WTC11 (cell line): ENCODE results near the gene SKOR2.

Experiments used
- ESRRA ChIP-seq: sonication (generic); formaldehyde crosslinking; IDR thresholded peaks from 2 replicates; pipeline ENCODE4 v1.8.1; 2022; ENCODE audit warnings: mild to moderate bottlenecking, missing genetic modification reagents, borderline replicate concordance
- JUN ChIP-seq: sonication (generic); formaldehyde crosslinking; IDR thresholded peaks from 2 replicates; pipeline ENCODE4 v1.8.0; 2023; ENCODE audit warnings: mild to moderate bottlenecking, missing genetic modification reagents
- TEAD4 ChIP-seq: sonication (generic); formaldehyde crosslinking; IDR thresholded peaks from 2 replicates; pipeline ENCODE4 v1.8.0; 2022; ENCODE audit warnings: mild to moderate bottlenecking, missing genetic modification reagents
- TP53 ChIP-seq: sonication (generic); formaldehyde crosslinking; IDR thresholded peaks from 2 replicates; pipeline ENCODE4 v1.8.1; 2023; ENCODE audit warnings: mild to moderate bottlenecking, missing genetic modification reagents
- ZNF121 ChIP-seq: sonication (generic); formaldehyde crosslinking; IDR thresholded peaks from 2 replicates; pipeline ENCODE4 v1.8.0; 2023; ENCODE audit warnings: missing genetic modification reagents
- TF ChIP-seq, protein P1 (sequence below): fragments of 200-600 bp; IDR thresholded peaks from 2 replicates; pipeline ENCODE4 v1.8.0; 2022; ENCODE audit warnings: antibody characterized with exemption
- TF ChIP-seq, protein P2 (sequence below): sonication (generic); formaldehyde crosslinking; IDR thresholded peaks from 2 replicates; pipeline ENCODE4 v1.8.0; 2022; ENCODE audit warnings: mild to moderate bottlenecking, missing genetic modification reagents
- TF ChIP-seq, protein P3 (sequence below): sonication (generic); formaldehyde crosslinking; IDR thresholded peaks from 2 replicates; pipeline ENCODE4 v1.8.1; 2022; ENCODE audit warnings: missing genetic modification reagents, borderline replicate concordance

DNA sequence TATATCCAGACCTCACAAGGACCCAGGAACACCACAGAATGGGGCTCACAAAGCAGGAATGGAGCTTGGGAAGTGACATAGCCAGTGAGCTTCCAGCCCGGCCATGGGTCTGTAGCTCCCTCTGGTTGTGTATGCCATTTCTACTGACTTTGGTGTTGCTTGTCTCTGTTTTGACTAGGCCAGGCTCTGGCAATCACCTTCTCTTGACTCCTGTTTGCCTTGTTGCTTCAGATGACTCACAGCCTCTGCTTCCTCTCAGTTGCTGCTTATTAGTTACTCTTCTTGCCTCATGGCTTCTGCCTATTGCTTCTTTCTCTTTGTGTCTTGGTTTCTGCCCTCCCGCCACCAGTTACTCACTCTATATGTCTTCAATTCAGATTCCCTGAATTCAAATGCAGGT is 59.5 kb downstream of the SKOR2 start:
- TF ChIP-seq, protein P1, sequence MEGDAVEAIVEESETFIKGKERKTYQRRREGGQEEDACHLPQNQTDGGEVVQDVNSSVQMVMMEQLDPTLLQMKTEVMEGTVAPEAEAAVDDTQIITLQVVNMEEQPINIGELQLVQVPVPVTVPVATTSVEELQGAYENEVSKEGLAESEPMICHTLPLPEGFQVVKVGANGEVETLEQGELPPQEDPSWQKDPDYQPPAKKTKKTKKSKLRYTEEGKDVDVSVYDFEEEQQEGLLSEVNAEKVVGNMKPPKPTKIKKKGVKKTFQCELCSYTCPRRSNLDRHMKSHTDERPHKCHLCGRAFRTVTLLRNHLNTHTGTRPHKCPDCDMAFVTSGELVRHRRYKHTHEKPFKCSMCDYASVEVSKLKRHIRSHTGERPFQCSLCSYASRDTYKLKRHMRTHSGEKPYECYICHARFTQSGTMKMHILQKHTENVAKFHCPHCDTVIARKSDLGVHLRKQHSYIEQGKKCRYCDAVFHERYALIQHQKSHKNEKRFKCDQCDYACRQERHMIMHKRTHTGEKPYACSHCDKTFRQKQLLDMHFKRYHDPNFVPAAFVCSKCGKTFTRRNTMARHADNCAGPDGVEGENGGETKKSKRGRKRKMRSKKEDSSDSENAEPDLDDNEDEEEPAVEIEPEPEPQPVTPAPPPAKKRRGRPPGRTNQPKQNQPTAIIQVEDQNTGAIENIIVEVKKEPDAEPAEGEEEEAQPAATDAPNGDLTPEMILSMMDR = no peak
- TF ChIP-seq, protein P2, sequence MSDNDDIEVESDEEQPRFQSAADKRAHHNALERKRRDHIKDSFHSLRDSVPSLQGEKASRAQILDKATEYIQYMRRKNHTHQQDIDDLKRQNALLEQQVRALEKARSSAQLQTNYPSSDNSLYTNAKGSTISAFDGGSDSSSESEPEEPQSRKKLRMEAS (CRISPR knock-in tag) = no peak
- TF ChIP-seq, protein P3, sequence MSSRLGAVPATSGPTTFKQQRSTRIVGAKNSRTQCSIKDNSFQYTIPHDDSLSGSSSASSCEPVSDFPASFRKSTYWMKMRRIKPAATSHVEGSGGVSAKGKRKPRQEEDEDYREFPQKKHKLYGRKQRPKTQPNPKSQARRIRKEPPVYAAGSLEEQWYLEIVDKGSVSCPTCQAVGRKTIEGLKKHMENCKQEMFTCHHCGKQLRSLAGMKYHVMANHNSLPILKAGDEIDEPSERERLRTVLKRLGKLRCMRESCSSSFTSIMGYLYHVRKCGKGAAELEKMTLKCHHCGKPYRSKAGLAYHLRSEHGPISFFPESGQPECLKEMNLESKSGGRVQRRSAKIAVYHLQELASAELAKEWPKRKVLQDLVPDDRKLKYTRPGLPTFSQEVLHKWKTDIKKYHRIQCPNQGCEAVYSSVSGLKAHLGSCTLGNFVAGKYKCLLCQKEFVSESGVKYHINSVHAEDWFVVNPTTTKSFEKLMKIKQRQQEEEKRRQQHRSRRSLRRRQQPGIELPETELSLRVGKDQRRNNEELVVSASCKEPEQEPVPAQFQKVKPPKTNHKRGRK (CRISPR knock-in tag) = no peak
- no peak for TF ChIP-seq TEAD4 (CRISPR knock-in tag)
- TF ChIP-seq ZNF121 (CRISPR knock-in tag) = no peak
- no peak for TF ChIP-seq JUN (CRISPR knock-in tag)
- no peak for TF ChIP-seq TP53
- TF ChIP-seq ESRRA (CRISPR knock-in tag) = no peak
